ENCODE results near the gene AMZ1.
"Not testable (repeated sequence)": the region's sequence is repeated elsewhere in the genome, so short reads cannot be mapped to it uniquely, and the experiment has no call there.

Gene AMZ1

DNA sequence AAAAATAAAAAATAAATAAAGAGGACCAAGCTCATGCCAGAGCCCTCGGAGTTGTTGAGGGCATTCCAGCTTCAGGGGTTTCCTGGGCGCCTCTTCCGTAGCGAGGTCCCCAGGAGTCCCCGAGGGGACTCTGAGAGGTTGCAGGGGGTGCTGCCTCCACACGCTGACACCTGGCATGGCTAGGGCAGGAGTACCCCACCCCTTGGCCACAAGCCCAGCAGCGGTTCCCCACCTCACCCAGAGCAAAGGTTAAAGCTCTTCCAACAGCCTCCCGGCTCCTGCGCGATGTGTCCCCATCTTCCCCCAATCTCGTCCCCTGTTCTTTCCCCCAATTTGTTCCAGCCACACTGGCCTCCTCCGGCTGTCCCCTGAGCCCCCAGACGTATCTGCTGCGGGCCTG is 4.5 kb downstream of the AMZ1 start:
- DNase-seq = no peak

GRCh38 chr7:2693420-2694121 is 5.6 kb downstream of the AMZ1 start:
- DNase-seq = not testable (repeated sequence)

DNA sequence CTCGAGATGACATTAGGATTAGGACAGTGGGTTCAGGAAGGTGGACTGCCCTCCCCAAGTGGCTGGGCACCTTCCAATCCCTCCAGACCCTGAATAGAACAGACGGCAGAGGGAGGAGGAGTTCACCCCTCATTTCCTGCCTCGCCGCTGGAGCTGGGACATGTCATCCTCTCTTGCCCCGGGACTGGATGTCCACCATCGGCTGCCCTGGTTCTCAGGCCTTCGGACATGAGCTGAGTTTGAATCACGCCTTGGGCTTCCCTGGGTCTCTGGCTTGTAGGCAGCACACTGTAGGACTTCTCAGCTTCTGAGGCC is 6.1 kb downstream of the AMZ1 start:
- DNase-seq = not testable (repeated sequence)

- no peak for DNase-seq
Observed at GRCh38 chr7:2698581-2699288, 10.7 kb downstream of the AMZ1 start.

DNA sequence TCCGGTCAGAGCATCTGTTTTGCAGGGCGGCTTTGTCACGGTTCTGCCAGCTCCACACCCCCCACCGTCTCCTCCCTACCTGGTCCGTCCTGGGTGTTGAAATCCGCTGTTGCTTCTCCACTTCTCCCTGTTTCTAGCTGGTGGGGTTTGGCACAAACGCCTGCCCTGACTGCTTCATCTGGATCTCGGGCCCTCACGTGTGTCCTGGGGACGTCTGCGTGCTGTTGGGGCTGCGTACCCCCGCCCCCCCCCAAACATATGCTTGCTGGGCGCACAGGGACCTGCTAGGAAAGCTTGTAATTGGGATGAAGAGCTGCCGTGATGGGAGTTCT is 11.3 kb downstream of the AMZ1 start:
- DNase-seq = no peak

GRCh38 chr7:2700141-2700850 is 12.3 kb downstream of the AMZ1 start:
- no peak for DNase-seq

DNA sequence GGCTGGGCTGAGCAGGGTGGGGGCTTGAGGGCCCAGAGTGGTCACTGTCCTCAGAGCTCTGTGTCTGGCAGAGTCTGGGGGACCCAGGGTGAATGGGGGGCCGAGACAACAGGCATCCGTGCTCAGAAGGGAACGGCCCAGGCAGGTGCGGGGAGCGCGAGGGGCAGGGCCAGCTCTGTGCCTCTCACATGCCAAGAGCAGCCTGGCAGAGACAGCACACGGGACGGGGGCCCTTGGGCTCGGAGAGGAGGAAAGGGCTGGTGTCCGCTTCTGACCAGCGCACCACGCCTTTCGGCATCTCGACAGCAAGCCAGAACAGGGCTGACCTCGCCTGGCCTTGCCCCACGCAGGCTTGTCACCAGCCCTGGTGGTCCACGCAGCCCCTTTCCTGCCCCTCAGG is 13.4 kb downstream of the AMZ1 start:
- no peak for DNase-seq

DNA sequence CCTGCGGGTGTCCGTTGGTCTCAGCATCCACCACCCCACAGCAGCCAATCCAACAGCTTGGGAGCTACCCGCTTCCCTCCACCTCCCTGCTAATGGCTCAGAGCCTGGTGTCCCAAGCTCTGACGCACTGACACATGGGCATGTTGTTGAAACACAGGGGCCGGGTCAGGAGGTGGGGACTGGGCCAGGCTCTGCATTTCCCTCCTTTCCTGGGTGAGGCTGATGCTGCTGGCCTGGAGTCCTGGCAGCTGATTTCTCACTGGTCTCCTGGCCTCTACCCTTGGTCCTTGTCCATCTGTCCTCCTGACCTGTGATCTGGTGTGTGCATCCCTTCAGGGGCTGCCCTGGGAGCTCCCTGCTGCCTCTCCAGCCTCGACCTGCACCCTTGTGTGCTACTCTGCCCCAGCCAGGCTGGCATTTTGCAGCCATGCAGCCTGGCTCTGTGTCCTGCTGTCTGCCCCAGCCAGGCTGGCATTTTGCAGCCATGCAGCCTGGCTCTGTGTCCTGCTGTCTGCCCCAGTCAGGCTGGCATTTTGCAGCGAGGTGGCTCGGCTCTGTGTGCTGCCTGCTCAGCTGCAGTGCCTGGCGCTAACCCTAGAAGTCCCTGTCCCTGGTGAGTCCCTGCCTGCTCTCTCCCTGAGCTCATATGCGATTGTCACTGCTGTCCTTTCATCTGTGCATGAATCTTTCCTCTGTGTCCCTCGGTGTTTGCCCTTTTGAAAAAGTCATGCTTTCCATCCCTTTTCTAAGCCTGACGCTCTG is 14.0 kb downstream of the AMZ1 start:
- DNase-seq = no peak

GRCh38 chr7:2702594-2702957 is 14.6 kb downstream of the AMZ1 start:
- DNase-seq = no peak

DNA sequence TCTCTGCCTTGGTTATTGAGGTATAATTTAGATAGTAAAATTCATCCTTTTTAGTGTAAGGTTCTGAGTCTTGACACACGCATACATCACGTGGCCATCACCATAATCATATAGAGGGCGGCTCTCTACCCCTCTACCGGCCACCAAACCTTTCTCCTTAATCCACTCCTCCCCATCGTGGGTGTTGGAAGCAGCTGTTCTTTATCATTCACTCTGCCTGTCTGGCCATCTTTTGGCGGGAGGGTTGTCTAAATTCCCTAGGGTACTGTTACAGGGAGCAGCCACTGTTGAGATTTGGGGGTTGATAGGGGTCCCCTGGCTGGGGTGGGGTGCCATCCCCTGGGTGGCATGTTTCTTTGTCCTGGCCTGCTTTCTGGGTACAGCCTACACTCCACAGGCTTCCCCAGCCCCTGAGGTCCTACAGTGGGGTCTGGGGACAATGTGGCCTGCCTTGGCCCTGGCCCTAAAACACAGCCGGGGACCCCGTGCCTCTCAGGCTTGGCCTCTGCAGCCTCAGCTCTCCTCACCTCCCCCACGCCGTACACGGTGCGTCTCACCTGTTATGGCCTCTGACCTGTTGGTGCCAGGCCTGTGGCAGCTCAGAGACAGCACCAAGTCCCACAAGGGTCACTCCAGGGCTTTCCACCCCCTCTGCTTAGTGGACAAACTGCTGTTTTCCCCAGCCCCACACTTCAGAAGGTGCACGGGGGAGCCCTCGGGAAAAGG is 17.5 kb downstream of the AMZ1 start:
- no peak for DNase-seq

DNA sequence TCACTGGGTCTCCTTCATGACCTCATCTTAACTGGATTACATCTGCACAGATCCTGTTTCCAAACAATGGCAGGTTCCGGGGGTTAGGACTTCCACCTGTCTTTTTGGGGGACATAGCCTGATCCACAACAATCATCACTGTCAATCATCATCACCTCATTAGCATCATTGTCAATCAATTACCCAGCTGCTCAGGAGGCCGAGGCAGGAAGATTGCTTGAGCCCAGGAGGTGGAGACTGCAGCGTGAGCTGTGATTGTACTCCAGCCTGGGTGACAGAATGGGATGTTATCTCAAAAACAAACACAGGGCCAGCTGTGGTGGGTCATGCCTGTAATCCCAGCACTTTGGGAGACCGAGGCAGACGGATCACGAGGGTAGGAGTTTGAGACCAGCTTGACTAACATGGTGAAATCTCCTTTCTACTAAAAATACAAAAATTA is 18.7 kb downstream of the AMZ1 start:
- no peak for DNase-seq

- no peak for DNase-seq
Observed at GRCh38 chr7:2707481-2707880, 19.5 kb downstream of the AMZ1 start.

DNA sequence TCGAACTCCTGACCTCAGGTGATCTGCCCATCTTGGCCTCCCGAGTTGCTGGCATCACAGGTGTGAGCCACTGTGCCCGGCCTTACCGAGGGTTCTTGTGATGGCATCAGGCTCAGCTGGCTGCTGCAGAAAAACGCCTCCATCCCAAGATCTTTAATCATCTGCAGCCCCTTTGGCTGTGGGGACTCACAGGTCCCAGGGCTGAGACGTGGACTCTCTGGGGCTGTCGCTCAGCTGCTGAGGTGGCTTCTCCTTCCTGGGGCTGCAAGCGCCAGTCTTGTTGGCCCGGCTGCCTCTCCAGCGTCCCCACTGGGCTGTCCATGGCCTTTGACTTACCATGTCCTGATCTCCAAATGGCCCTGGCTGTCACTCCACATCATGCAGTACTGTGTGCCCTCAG is 20.0 kb downstream of the AMZ1 start:
- DNase-seq = no peak

DNA sequence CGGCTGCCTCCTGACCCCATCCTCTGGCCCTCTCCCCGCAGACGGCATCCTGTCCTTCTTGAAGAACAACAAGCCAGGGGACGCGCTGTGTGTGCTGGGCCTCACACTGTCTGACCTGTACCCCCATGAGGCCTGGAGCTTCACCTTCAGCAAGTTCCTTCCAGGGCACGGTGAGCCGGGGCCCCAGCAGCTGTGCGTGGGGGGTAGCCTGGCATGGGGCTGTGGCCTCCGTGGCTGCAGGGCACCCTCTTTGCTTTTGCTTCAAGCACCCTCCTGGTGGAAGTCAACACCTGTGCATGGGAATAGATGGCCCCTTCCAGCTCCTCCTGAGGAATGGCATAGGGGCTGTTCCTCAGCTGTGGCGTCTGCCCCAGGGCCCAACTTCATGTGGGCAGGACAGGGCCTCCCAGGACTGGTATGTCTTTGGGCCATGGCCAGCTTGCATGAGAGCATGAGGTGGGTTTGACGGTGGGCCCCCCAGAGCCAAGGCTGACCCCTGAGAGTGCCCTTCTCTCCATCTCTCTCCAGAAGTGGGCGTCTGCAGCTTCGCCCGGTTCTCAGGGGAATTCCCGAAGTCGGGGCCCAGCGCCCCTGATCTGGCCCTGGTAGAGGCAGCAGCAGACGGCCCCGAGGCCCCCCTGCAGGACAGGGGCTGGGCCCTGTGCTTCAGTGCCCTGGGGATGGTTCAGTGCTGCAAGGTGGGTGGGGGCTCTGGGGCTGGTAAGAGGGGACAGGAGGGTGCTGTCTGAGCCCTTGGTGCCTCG is 20.7 kb downstream of the AMZ1 start:
- no peak for DNase-seq

- peak; percentile 37 for DNase-seq
Observed at GRCh38 chr7:2709553-2710285, 21.7 kb downstream of the AMZ1 start.

DNA sequence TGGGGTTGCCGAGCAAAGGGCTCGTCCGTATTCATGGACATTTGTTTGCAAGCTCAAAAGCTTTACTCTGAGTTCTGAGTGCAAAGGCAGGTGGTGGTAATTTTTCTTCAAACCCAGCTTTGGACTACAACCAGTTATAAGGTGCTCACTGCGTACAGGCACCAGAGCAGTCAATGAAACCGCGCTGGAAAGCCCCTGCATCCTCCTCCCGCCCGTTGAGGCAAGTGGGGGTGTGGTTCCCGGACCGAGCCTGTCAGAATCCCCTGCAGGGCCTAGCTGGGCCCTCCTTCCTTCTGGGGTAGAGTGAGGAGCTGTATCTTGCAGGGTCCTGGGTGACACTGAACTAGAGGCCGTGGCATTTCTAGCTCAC is 22.3 kb downstream of the AMZ1 start:
- DNase-seq = no peak

GRCh38 chr7:2710901-2711551 is 23.0 kb downstream of the AMZ1 start:
- no peak for DNase-seq

DNA sequence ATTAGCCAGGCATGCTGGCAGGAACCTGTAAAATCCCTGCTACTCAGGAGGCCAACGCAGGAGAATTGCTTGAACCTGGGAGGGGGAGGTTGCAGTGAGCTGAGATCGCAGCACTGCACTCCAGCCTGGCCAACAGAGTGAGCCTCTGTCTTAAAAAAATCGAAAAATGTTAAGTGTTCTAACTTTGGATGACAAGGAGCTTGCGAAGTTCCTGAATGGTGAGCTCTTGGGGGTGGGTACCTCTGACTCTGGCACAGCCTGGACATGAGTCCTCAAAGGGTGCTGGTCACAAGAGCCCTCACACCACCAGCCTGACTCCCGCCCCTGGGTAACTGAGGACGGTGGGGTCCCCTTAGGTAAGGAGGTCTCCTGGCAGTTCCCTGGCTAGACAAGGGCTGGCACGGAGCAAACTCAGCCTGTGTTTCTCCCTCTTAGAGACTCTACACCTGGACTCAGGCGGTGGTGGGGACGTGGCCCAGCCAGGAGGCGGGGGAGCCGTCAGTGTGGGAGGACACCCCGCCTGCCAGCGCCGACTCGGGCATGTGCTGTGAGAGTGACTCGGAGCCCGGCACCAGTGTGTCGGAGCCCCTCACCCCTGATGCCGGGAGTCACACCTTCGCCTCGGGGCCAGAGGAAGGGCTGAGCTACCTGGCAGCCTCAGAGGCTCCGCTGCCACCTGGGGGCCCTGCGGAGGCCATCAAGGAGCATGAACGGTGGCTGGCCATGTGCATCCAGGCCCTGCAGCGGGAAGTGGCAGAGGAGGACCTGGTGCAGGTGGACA is 24.1 kb downstream of the AMZ1 start:
- DNase-seq = no peak

DNA sequence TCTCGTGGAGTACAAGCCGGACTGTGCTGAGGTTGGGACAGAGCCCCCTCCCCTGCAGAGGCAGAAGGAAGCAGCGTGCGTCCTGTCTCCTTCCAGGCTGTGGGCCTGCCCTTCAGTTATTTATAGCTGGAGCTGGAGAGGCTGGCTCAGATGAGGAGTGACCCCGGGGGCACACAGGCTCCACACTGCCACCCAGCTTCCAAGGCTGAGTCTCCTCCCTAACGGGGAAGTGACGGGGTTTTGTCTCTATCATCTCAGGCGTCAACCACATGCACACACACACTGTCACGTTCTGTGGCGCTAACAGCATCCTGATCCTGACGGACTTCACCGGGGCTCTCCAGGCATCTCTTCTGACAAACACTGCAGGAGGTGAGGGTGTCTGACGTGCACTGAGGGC is 25.4 kb downstream of the AMZ1 start:
- no peak for DNase-seq

- DNase-seq = no peak
Observed at GRCh38 chr7:2713978-2714377, 26.0 kb downstream of the AMZ1 start.

Data from EL (cell line).